Tibial nerve (tissue), 4 donors: ENCODE measurements around the gene ITGAV.

Experiments
- CTCF ChIP-seq, 5 experiments: fragments of 200-600 bp in 3 of 5; fragments of 450-650 bp in 2 of 5; sonication (generic) in 3 of 5; IDR thresholded peaks; one replicate each; pipeline ENCODE4 v1.5.1; 2016 to 2019; ENCODE audit warnings: antibody characterized with exemption in 5 of 5, mild to moderate bottlenecking in 3 of 5, moderate library complexity in 2 of 5
- EP300 ChIP-seq, 2 donors: sonication (generic); formaldehyde crosslinking; IDR thresholded peaks; one replicate each; pipeline ENCODE4 v1.6.1; 2017; ENCODE audit warnings: antibody characterized with exemption in 2 of 2, mild to moderate bottlenecking in 1 of 2
- POLR2A ChIP-seq, 2 donors: fragments of 450-650 bp; IDR thresholded peaks; one replicate each; pipeline ENCODE4 v1.6.1; 2017; ENCODE audit warnings: antibody characterized with exemption in 2 of 2, mild to moderate bottlenecking in 2 of 2, moderate library complexity in 2 of 2

GRCh38 chr2:186618696-186619095 is 28.8 kb downstream of the ITGAV start:
- TF ChIP-seq POLR2A (IDR thresholded peaks at IDR 0.05) (no peak), CTCF (IDR thresholded peaks at IDR 0.05) (no peak), EP300 (IDR thresholded peaks at IDR 0.05) (no peak)
